H9 (cell line): ENCODE measurements around the gene MARCOL. TPM values are rescaled to one million over a fixed set of nuclear protein-coding genes. Genes with fewer than 3 reads are reported as not detected.
A peak's percentile ranks its signal among the peaks of the same experiment; 100 is the strongest.
"Not testable (repeated sequence)": the region's sequence is repeated elsewhere in the genome, so short reads cannot be mapped to it uniquely, and the experiment has no call there.

ENCODE experiments used
- DNase-seq: peaks from one replicate; pipeline ENCODE4 v3.0.0-alpha.2; 2017
- H2AFZ ChIP-seq: one replicate; pipeline ENCODE4 v1.6.1; 2013; ENCODE audit warnings: mild to moderate bottlenecking, low read length, control low read depth, moderate library complexity
- H2AK5ac ChIP-seq: 2 replicates; pipeline ENCODE4 v1.6.1; 2013; ENCODE audit warnings: low read length, control low read depth, mixed read lengths; ENCODE audit not compliant: insufficient read length
- H2BK120ac ChIP-seq: one replicate; pipeline ENCODE4 v1.6.1; 2013; ENCODE audit warnings: low read depth, mild to moderate bottlenecking, low read length, control low read depth, inconsistent platforms; ENCODE audit not compliant: poor library complexity, severe bottlenecking
- H2BK12ac ChIP-seq: 2 replicates; pipeline ENCODE4 v1.6.1; 2013; ENCODE audit warnings: low read length, control low read depth, mixed read lengths, low read depth; ENCODE audit not compliant: insufficient read length
- H2BK15ac ChIP-seq: 2 replicates; pipeline ENCODE4 v1.6.1; 2013; ENCODE audit warnings: low read depth, low read length, control low read depth
- H2BK20ac ChIP-seq: one replicate; pipeline ENCODE4 v1.6.1; 2013; ENCODE audit warnings: low read depth, mild to moderate bottlenecking, low read length, control low read depth, inconsistent platforms; ENCODE audit not compliant: poor library complexity, severe bottlenecking
- H2BK5ac ChIP-seq: 2 replicates; pipeline ENCODE4 v1.6.1; 2013; ENCODE audit warnings: low read length, control low read depth, mixed read lengths; ENCODE audit not compliant: insufficient read length
- H3K14ac ChIP-seq: 2 replicates; pipeline ENCODE4 v1.6.1; 2013; ENCODE audit warnings: low read length, control low read depth; ENCODE audit not compliant: insufficient read depth
- H3K18ac ChIP-seq: 2 replicates; pipeline ENCODE4 v1.6.1; 2013; ENCODE audit warnings: low read depth, mild to moderate bottlenecking, mixed read lengths, low read length, control low read depth; ENCODE audit not compliant: insufficient read length
- H3K23ac ChIP-seq: 2 replicates; pipeline ENCODE4 v1.6.1; 2013; ENCODE audit warnings: low read length, control low read depth, mixed read lengths, low read depth; ENCODE audit not compliant: insufficient read length
- H3K23me2 ChIP-seq: 2 replicates; pipeline ENCODE4 v1.6.1; 2013; ENCODE audit warnings: low read depth, mild to moderate bottlenecking, mixed read lengths, low read length, control low read depth; ENCODE audit not compliant: insufficient read length, poor library complexity, severe bottlenecking
- H3K27ac ChIP-seq: 2 replicates; pipeline ENCODE4 v1.5.1; 2013; ENCODE audit warnings: low read length, control low read depth, mixed read lengths, low read depth; ENCODE audit not compliant: insufficient read length
- H3K27me3 ChIP-seq: 2 replicates; pipeline ENCODE4 v1.6.1; 2013; ENCODE audit warnings: low read length, control low read depth, inconsistent platforms; ENCODE audit not compliant: insufficient read depth
- H3K4ac ChIP-seq: 2 replicates; pipeline ENCODE4 v1.6.1; 2013; ENCODE audit warnings: low read depth, mild to moderate bottlenecking, control low read depth, inconsistent platforms, low read length, moderate library complexity
- H3K4me1 ChIP-seq: 2 replicates; pipeline ENCODE4 v1.6.1; 2013; ENCODE audit warnings: low read length, control low read depth, inconsistent platforms; ENCODE audit not compliant: insufficient read depth
- H3K4me2 ChIP-seq: 2 replicates; pipeline ENCODE4 v1.6.1; 2013; ENCODE audit warnings: low read length, control low read depth, mixed read lengths; ENCODE audit not compliant: insufficient read length, insufficient read depth
- H3K56ac ChIP-seq: 2 replicates; pipeline ENCODE4 v1.6.1; 2013; ENCODE audit warnings: low read depth, mild to moderate bottlenecking, mixed read lengths, low read length, control low read depth; ENCODE audit not compliant: insufficient read length
- H3K79me1 ChIP-seq: 2 replicates; pipeline ENCODE4 v1.6.1; 2013; ENCODE audit warnings: low read depth, mild to moderate bottlenecking, moderate library complexity, low read length, control low read depth, inconsistent platforms; ENCODE audit not compliant: insufficient read depth, poor library complexity, severe bottlenecking
- H3K79me2 ChIP-seq: 2 replicates; pipeline ENCODE4 v1.6.1; 2013; ENCODE audit warnings: low read length, control low read depth, inconsistent platforms; ENCODE audit not compliant: insufficient read depth
- H3K9ac ChIP-seq: 2 replicates; pipeline ENCODE4 v1.6.1; 2013; ENCODE audit warnings: low read length, control low read depth, mixed read lengths; ENCODE audit not compliant: insufficient read length; ENCODE audit errors: extremely low read depth
- H3K9me3 ChIP-seq: one replicate; pipeline ENCODE4 v1.6.1; 2013; ENCODE audit warnings: low read depth, low read length, inconsistent platforms; ENCODE audit not compliant: control insufficient read depth
- H3T11ph ChIP-seq: one replicate; pipeline ENCODE4 v1.6.1; 2013; ENCODE audit warnings: mild to moderate bottlenecking, low read length, control low read depth, inconsistent platforms
- H4K20me1 ChIP-seq: one replicate; pipeline ENCODE4 v1.6.1; 2013; ENCODE audit not compliant: control insufficient read depth, insufficient read length, insufficient read depth
- H4K5ac ChIP-seq: 2 replicates; pipeline ENCODE4 v1.6.1; 2013; ENCODE audit warnings: low read depth, mild to moderate bottlenecking, mixed read lengths, low read length, control low read depth; ENCODE audit not compliant: insufficient read length
- H4K8ac ChIP-seq: replicated peaks from 2 replicates; pipeline ENCODE4 v1.6.1; 2013; ENCODE audit warnings: low read length, control low read depth, mixed read lengths, low read depth; ENCODE audit not compliant: insufficient read length
- H4K91ac ChIP-seq: 2 replicates; pipeline ENCODE4 v1.6.1; 2013; ENCODE audit warnings: low read depth, mild to moderate bottlenecking, moderate library complexity, mixed read lengths, low read length, control low read depth; ENCODE audit not compliant: insufficient read length
- H3K27ac Mint-ChIP-seq, 3 experiments: 2 replicates in 2 of 3; 3 replicates in 1 of 3; pipeline ENCODE4 v1.8.0; 2020 to 2021; ENCODE audit warnings: mixed read lengths in 3 of 3, mild to moderate bottlenecking in 1 of 3, moderate library complexity in 1 of 3
- H3K27me3 Mint-ChIP-seq: 2 replicates; pipeline ENCODE4 v1.8.0; 2021; ENCODE audit warnings: low read depth, mild to moderate bottlenecking, moderate library complexity, mixed read lengths
- H3K36me3 Mint-ChIP-seq, 3 experiments: 2 replicates in 2 of 3; 3 replicates in 1 of 3; pipeline ENCODE4 v1.8.0; 2020 to 2021; ENCODE audit warnings: low read depth in 3 of 3, mixed read lengths in 3 of 3; ENCODE audit not compliant: insufficient read depth in 1 of 3
- H3K4me1 Mint-ChIP-seq, 2 experiments: 2 replicates each; pipeline ENCODE4 v1.8.0; 2020; ENCODE audit warnings: mixed read lengths in 2 of 2
- H3K4me3 Mint-ChIP-seq, 2 experiments: 2 replicates in 1 of 2; 3 replicates in 1 of 2; pipeline ENCODE4 v1.8.0; 2020 to 2021; ENCODE audit warnings: mild to moderate bottlenecking in 2 of 2, mixed read lengths in 2 of 2, moderate library complexity in 1 of 2
- H3K9me3 Mint-ChIP-seq, 2 experiments: 2 replicates in 1 of 2; 3 replicates in 1 of 2; pipeline ENCODE4 v1.8.0; 2020; ENCODE audit warnings: mild to moderate bottlenecking in 2 of 2, mixed read lengths in 2 of 2, moderate library complexity in 1 of 2
- WGBS: extraction: QIAGEN DNeasy Blood & Tissue Kit; methylation state at CpG from one replicate; pipeline ENCODE4 v1.1.7; 2013; ENCODE audit warnings: missing lambda C conversion rate, low lambda C conversion rate, mixed read lengths; ENCODE audit not compliant: insufficient read length; ENCODE audit errors: extremely low coverage; 5-methylcytosine and 5-hydroxymethylcytosine counted together
- total RNA-seq: library from RNA; stranded (reverse); gene quantifications from 2 replicates; pipeline ENCODE4 v1.2.1, GENCODE V29; 2021

The MARCOL gene
- total RNA-seq, 1 experiment from 2014 or later = not detected

- not testable (repeated sequence) for H3K4me2 ChIP-seq, H4K20me1 ChIP-seq, H4K8ac ChIP-seq, H3K9me3 Mint-ChIP-seq, H3K23me2 ChIP-seq, H3K14ac ChIP-seq, H3K4ac ChIP-seq, H3K9me3 ChIP-seq, H2BK20ac ChIP-seq, H3K4me1 ChIP-seq, H3K27ac ChIP-seq, H3T11ph ChIP-seq, H3K56ac ChIP-seq, H4K91ac ChIP-seq, H2BK5ac ChIP-seq, H2BK15ac ChIP-seq, H3K79me2 ChIP-seq, H3K79me1 ChIP-seq, H2AFZ ChIP-seq, H2BK12ac ChIP-seq, H3K23ac ChIP-seq, H4K5ac ChIP-seq, H2BK120ac ChIP-seq, H3K27me3 ChIP-seq, H2AK5ac ChIP-seq, H3K9ac ChIP-seq
- Mint-ChIP-seq H3K27me3 (peaks cover 14% of the 10 kb centered on the region), H3K27ac (peak overlapping the region in 2 of 3 experiments; percentile 31 to 78; a peak in 2 of 7 replicates), H3K36me3 (peaks cover 3 to 17% (median 3%) of the 10 kb centered on the region in 3 experiments; a peak in 6 of 7 replicates), H3K4me1 (peaks cover 11 to 16% of the 10 kb centered on the region in 2 experiments), H3K4me3 (peak overlapping the region in 1 of 2 experiments; percentile 14; a peak in 1 of 5 replicates)
- DNase-seq = peak; percentile 42
- peak overlapping the region; percentile 63 for H3K18ac ChIP-seq
- no CpG with 5 or more reads among the region's 5 CpGs for WGBS
Observed at GRCh38 chr5:148280893-148281292, 42.6 kb downstream of the MARCOL start.

- not testable (repeated sequence) for H3K18ac ChIP-seq, H3K4me2 ChIP-seq, H2AK5ac ChIP-seq, H4K20me1 ChIP-seq, H2BK5ac ChIP-seq, H3K9ac ChIP-seq, H4K8ac ChIP-seq, H3K4me1 ChIP-seq, H3K79me1 ChIP-seq, H2BK20ac ChIP-seq, H3K27me3 ChIP-seq, H3T11ph ChIP-seq, H3K79me2 ChIP-seq, H3K14ac ChIP-seq, H3K23ac ChIP-seq, H3K4ac ChIP-seq, H3K9me3 ChIP-seq, H3K9me3 Mint-ChIP-seq, H2AFZ ChIP-seq, DNase-seq, H4K5ac ChIP-seq, H2BK15ac ChIP-seq, H4K91ac ChIP-seq, H2BK120ac ChIP-seq, H3K23me2 ChIP-seq, H3K56ac ChIP-seq, H2BK12ac ChIP-seq, H3K27ac ChIP-seq
- H3K4me3 Mint-ChIP-seq = peak overlapping the region in 1 of 2 experiments; percentile 1; a peak in 1 of 5 replicates
- WGBS = no CpG with 5 or more reads among the region's 4 CpGs
- peak overlapping the region in 2 of 3 experiments; percentile 65 to 68; a peak in 2 of 7 replicates for H3K27ac Mint-ChIP-seq
- peaks cover 11 to 16% of the 10 kb centered on the region in 2 experiments for H3K4me1 Mint-ChIP-seq
- peaks cover 14% of the 10 kb centered on the region for H3K27me3 Mint-ChIP-seq
- peaks cover 2 to 17% (median 3%) of the 10 kb centered on the region in 3 experiments; a peak in 6 of 7 replicates for H3K36me3 Mint-ChIP-seq
Observed at GRCh38 chr5:148281336-148281735, 43.0 kb downstream of the MARCOL start.
